Globus pallidus (tissue), 1 donor: Measurements from ENCODE around the gene PARD3B.
A peak's percentile ranks its signal among the peaks of the same experiment; 100 is the strongest.

Experiments
- DNase-seq: peaks from one replicate; pipeline ENCODE4 v3.0.0-alpha.2; 2015; ENCODE audit warnings: low spot score

Gene PARD3B

DNA sequence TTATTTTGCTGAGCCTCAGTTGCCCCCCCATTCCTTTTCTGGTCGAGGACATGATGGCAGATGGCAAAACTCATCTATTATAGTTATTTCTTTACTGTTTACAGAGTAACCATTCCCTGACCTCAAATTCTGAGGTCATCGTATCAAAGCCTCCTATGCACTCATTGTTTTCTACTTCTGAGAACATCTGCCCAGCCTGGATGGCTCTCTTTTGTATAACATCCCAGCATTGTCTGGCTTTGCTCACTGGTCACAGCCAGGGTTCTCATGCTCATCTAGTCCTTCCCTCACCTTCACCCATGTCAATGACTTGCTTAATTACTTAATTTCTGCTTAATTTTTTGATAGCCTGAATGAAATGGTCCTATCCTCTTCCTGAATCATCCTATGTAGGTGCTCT is 472.1 kb downstream of the PARD3B start:
- peak; percentile 63 for DNase-seq

DNA sequence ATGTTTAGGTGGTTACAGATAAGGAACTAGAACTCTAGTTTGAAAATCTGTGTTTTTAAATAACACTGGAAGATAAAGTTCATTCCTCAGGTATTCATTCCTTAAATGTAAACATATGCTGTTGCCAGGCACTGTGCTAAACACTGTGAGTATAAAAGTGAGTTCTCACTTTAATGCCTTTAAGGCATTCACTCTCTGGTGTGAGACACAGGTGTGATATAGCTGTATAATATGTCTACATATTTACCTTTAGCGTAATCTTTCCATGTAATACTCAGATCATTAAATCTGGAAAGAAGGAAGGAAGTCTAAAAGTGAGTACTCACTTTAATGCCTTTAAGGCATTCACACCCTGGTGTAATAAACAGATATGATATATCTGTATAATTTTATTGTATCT is 472.6 kb downstream of the PARD3B start:
- no peak for DNase-seq

DNA sequence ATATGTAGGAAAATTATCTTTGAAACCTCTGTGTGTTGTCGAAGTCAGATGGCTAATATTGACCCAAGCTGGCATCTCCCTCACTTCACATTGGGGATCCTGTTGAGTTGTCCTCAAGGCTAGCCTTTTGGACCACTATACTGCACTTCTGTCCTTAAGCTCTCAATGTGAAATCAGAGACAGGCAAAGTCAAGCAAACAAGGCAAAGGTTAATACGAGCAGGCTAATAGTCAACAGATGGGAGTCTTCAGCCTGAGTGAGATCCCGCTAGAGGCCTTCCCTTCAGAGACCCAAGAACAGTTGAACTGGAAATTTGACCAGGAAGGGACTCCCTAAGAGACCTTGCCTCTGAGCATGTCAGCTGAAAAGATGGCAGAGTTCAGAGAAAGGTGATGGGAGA is 475.4 kb downstream of the PARD3B start:
- no peak for DNase-seq

DNA sequence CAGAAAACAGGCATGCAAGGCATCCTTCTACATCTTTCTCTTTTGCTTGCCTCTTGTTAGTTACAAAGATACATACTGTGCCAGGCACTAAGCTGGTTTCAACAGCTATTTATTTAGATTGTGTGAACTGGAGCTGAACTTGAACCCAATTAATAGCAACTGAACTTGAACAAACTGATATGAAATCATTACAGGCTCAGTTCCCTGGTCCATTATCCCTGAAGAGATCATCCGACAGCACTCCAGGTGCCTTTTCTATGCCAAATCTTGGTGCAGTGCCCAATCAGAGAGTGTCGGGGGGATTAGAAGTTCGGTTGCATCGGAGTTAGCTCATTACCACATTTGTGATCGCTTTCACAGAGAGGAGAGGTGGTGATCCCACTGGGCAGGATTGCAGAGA is 477.6 kb downstream of the PARD3B start:
- no peak for DNase-seq

DNA sequence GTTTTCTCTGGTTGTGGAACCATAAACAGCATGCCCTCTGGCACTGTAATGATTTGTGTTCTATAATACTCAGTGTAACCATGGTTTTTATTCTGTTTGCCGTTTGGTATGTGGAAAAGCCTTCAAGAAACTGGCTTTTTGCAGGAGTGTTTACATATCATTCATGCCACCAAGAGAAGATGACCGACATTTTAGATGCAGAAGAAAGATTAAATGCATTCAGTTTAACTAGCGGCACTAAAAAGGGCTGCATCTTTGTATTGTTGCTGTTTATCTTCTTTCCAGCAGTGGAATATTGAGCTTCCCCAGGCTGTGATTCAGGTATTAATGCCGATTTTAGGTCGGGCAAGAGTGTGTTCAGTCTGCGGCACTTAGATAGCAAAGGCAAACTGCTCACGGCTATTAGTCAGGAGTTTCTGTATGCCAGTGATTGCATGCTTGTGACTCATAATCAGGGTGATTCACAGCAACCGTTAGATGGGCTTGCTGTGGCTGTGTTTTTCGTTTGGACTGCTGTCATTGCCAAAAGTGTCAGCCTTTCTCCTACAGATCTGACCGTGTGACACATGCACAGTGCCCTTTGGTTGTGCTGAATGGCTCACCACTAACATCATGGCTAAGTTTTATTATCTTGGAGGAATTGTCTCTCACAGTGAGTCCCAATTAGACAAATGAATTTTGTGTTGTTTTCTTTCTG is 479.7 kb downstream of the PARD3B start:
- DNase-seq = peak; percentile 73

DNA sequence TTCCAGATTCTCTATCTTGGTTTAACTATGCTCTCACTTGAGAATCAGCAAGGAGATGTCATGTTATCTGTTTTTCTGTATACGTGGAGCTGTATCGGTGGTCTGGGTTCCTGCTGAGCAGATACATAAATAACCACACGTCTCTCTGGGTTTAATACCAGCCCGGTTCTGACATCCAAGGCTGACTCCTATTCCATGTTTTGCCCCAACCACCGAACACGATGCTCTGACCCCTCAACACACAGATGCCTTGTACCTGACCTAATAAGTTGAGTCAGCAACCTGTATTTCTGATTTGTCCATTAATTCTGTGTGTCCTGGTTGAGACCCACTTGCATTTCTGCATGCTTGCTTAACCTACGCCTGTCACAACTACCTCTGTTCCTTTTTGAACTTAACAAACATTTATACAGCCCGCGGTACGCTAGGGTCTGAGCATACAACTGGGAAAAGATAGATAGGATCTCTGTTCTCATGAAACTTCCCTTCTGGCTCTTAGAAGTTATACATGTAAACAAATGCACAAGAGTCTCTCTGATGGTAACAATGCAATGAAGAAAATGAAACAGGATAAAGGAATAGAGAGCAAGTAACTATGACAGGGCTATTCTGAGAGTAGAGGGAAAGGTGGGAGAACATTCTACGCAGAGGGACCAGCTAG is 480.4 kb downstream of the PARD3B start:
- DNase-seq = no peak

DNA sequence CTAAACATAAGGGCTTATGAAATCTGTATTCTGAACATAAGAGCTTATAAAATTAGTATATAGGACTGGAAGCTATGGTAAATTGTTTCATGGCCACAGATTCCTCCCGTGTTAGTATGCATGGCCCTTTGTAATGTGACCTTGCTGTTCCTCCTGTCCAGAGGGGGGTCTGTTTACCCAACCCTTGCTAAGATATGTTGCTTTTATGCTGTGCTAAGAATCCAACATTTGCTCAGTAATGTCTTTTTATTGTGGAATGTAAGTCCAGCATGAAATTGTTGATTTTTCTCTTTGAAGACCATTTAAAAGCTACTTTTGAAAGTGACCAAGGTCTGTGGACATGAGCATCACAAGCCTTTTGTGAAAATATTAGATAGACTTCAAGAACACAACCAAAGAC is 485.4 kb downstream of the PARD3B start:
- DNase-seq = no peak

DNA sequence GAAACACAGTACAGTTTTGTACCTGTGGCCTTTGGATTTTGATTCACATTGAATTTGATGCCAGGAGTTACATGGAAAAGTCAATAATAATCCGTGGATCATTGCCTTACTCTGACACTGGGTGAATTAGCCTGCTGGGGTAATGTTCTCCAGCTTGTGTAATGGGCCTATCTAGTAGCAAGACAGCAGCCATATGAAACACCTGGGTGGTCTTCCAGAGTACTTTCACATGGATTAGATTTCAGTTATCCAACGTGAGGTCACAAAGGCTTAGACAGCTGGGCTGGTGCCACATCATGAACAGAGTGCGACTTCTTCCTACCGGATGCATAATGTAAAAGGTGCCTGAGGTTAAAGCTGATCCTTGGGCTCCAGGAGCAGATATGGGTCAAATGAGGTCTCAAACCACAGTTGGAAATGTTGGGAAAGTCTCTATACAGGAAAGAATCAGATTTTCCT is 486.8 kb downstream of the PARD3B start:
- DNase-seq = no peak

DNA sequence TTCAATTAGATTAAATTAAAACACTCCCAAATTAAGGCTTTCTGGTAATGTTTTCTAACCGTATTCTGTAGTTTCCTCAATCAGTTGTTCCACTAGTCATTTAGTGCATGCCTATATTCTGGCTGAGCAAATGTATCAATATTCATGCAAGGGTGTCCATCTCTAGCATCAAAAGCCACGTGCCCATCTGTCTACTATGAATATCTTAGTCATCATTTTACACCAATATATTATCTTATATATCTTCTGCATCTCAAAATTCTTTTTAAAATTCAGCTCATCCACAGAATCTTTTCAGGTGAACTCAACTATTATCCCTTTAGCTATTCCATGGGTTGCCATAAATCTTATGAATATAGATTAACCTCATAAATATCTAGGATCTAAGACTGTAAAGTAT is 488.2 kb downstream of the PARD3B start:
- no peak for DNase-seq

DNA sequence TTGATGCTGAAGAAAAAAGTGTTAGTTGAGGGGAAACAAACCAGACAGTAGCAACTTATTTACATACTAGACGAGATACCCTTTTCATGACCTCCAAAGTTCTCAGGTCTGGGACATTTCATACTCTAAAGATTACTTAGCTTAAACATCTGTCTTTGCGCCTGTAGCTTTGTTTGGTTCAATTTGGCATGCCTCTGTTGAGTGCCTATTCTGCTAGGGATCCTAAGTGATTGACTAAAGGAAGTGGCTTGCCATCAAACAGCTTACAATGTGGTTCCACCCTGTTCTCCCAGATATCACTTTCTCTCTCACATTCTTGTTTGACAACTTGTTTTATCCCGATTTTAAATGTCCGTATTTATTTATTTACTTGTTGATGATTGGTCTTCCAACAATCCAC is 488.8 kb downstream of the PARD3B start:
- DNase-seq = no peak

DNA sequence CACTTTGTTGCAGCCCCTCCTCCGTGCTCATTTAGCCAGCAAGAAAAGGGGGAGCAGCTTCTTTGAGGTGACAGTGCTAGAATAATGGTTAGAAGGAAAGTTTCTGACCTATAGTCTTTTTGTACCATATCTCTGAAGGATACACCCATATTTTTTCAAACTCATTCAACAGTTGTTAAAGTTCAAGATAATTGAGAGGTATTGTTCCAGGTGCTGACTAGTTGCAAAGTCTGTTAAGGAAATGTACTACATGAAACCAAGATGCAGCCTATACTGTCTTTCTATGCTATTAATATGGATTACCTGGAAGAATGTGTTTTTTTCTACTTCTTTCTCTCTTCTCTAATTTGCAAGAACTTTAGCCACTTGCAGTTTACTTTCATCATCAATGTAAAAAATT is 495.0 kb downstream of the PARD3B start:
- DNase-seq = no peak

DNA sequence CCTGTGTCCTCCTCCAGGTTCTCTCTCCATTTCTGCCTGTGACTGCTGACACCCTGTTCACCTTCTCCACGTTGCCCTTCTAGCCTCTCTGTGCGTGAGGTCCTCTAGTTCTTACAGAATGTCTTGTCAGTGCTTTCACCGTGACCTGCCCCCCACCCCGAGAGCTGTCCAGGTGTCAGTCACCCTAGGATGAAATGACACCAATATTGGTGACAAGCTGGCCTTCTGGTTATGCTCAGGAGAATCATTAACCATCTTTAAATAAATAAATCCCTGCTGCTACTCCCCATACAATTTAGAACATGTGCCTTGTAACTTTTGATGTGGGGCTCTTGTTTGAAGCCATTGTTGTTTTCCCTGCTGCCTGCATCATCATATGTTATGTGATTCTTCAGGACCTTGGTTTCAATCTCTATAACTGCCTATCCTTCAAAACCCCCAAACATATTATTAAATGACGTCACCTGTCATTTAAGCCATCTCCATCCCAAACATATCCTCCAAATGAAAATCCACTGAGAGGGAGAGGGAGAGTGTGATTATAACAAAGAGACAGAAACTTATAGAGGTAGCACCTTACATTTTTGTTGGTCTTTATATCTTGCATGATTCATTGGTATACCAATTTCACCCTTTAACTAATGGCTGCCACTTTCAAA is 496.3 kb downstream of the PARD3B start:
- no peak for DNase-seq

DNA sequence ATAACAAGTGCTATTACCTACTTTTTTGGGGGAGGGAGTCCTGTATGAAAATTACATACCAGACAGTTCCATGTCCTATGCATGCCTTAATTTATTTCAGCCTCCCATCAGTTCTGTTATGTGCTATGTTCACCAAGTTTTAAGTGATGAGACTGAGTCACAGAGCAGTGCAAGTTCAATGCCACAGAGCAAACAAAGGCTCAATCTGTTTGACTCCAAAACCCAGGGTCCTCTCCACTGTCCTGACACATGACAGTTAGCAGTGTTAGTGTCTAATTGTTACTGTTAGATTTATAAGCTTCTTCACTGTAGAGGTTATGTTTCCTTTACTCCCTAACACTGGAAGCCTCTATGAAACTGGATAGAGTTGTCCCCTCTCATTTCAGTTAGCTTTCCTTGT is 498.0 kb downstream of the PARD3B start:
- DNase-seq = no peak

DNA sequence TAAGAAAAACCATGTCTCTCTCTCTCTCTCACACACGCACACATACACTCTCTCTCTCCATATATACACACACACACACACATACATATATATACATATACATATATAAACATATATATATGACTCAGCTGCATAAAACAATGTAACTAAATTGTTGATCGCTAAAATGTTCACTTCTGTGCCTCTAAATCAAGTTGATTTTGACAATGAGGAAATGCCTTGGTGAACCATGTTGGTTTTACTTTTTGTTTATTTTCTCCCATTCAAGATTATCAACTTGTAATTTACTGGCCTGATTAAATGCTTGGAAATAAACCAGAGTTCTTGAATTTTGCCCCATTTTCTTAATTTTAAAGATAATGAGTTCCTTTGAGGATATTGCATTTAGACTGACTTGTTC is 500.4 kb downstream of the PARD3B start:
- DNase-seq = no peak

DNA sequence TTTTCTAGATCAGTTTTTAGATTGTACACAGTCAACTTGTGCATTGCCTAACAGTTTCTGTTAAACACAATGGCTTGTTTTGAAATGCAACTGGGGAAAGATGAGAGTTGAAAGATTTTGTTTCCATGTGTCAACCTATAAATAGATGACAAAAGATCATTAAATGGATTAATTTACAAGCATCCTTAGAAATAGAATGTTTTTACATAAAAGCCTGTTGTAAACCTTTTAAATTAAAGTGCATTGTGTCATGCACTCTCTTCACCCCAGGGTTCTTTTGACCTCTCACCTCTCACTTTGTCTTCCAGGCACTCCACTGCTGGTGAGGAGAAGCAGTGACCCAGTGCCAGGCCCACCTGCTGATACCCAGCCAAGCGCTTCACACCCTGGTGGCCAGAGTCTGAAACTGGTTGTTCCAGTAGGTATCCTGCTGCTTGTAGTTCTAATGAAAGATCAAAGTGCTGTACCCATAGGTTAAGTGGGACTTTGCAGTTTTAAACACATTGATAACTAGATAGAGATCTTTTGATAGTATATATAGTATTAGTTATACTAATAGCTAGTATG is 502.1 kb downstream of the PARD3B start:
- no peak for DNase-seq

DNA sequence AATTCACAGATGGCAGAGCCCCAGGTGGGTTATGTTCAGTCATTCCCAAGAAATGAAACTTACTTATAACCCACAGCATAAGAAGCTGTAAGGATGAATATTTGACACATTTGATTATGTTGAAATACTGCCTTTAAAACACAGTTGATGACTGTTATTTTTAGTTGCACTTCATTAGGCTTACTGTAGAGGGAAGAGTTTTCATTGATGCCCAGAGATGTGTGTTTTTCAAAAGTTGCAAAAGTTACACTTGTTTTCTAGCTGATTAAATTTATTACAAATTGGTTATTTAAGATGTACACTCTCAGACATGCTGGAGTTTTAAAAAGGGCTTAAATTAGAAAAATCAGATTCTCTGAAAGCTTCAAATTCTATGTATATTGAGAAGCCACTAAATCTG is 506.1 kb downstream of the PARD3B start:
- no peak for DNase-seq

DNA sequence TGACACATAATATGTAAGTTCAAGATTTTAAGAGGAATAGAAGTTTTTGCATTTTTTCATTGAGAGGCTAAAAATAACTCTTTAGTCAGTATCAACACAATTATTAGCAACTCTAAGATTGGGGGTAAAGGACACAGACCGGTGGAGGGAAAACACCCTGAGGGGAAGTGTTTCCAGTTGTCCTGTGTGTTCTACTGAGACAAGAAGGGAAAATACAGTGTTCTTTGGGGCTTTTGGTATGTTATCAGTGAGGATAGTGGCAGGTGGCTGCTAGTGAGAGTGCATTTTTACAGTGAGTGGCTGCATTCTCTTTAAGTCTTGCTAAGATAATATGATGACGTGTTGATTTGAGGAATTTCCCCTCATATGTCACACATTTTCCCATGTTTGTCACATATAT is 507.5 kb downstream of the PARD3B start:
- DNase-seq = no peak

DNA sequence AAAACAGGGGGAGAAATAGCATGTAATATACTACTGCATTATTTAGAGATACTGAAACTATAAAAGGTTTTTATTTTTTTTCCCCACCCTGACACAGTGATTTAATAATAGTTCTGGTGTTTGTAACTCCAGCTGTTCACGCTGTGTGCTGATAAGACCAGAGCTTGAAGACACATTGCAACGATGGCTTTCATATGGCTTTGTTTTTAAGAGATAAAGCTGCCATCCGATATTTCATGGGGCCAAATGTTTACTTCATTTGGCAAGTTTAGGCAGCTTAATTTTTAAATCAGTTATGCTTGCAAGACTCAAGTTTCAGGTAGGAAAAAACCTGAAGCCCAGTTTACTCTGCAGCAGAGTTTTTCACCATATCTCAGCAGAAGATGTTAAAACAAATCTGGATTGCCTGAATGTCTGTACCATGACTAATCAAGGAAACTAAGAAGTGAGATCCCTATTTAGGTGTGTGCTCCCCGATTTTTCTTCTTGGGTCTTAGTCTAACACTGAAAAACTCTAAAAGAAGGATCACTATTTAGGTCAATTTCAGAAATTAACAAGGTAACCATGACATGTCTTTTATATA is 508.6 kb downstream of the PARD3B start:
- DNase-seq = no peak

DNA sequence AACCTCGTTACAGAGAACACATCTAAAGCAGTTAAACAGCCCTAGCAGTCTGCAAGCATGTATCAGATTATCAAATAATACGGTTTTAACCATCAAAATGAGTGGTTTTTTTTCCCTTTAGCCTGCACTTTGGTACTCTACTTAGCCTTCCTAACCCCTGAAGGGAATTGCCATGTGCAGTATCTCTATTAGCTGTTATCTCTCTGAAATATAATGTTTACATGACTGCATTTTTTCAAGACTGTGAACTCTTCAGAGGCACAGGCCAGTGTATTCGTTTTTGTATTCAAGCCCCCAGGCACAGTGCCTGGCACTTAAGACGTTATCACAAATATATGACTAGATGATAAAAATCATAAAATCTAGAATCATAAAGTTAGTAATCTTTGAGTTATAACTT is 509.5 kb downstream of the PARD3B start:
- no peak for DNase-seq

DNA sequence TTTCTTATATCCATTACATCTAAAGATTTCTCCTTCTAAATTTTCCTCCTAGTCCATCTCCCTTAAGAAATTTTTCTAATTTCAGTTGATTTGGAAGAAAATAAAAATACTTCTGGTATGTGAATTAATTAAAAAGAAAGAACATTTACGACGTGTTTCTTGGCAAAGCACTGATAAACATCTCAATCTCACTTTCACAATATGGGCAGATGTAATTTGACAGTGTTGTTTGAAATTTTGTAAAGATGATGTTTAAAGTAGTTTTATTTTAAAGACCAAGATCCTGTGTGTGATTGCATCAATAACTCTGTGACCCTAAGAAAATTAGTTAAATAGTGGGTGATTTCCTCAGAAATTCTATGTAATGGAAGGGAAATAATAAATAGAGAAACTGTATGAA is 510.0 kb downstream of the PARD3B start:
- no peak for DNase-seq

DNA sequence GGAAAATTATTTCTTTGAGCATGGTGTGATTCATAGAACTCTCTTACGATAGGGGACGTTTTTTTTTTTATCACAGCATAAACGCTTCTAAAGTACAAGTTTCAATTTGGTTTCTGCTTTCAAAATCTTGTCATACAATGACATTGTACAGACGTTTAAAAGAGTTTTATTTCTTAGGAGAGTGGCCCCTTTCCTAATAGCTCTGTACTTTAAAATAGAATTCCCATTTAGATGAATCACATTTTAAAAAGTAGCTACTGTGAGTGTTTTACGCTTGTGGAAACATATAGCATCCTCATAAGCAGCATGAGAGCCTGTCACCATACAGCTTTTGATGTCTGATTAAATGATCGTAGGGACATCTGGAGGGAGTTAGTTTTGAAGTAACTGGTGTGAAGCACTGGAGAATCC is 510.9 kb downstream of the PARD3B start:
- no peak for DNase-seq

DNA sequence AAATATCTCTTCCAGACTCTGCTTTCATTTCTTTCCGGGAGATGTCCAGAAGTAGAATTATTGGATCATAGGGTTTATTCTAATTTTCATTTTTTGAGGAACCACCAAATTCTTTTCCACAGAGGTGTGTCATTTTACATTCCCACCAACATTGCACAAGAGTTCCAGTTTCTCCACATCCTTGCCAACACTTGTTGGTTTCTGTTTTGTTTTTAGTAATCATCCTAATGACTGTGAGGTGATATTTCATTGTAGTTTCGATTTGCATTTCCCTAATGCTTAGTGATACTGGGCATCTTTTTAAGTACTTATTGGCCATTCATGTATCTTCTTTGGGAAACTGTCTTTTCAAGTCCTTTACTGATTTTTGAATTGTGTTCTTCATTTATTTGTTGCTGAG is 513.1 kb downstream of the PARD3B start:
- no peak for DNase-seq

DNA sequence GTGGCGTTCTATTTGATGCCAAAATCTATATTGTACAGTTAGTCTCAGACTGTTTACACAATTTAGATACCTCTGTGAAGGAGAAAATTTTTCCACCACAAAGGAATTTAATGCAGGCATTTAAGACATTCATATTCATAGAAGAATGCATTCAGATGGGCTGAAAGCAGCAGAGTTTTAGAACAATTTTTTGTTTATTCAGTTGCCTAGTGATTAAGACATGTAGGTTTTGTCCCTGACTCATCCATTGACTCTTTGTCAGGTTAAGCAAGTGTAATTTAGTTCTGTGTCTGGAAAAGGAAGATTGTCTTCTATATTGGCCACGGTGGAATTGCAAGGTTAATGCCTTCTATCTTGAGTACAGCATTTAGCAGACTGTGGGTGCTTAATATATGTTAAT is 515.0 kb downstream of the PARD3B start:
- DNase-seq = no peak
